NCI-H187 (cell line): Measurements from ENCODE around the gene LRRC31.

Source experiments
- DNase-seq, 2 experiments: peaks; one replicate each; lab custom pipeline; 2025; lab: John Stamatoyannopoulos, UW

LRRC31 gene

GRCh38 chr3:169813278-169813677 lies 56.5 kb downstream of the LRRC31 start:
- DNase-seq = no peak

GRCh38 chr3:169812332-169813235 lies 57.2 kb downstream of the LRRC31 start, which contains the start of the genes LRRC34 and LRRIQ4:
Gene LRRC34 (minus strand): TSS chr3:169812904. CDS start chr3:169812548, 356 bp downstream.
Gene LRRIQ4 (plus strand): TSS chr3:169812870. CDS start chr3:169821922, 9,052 bp downstream.
- peak; percentile 42 to 43 for DNase-seq

DNA sequence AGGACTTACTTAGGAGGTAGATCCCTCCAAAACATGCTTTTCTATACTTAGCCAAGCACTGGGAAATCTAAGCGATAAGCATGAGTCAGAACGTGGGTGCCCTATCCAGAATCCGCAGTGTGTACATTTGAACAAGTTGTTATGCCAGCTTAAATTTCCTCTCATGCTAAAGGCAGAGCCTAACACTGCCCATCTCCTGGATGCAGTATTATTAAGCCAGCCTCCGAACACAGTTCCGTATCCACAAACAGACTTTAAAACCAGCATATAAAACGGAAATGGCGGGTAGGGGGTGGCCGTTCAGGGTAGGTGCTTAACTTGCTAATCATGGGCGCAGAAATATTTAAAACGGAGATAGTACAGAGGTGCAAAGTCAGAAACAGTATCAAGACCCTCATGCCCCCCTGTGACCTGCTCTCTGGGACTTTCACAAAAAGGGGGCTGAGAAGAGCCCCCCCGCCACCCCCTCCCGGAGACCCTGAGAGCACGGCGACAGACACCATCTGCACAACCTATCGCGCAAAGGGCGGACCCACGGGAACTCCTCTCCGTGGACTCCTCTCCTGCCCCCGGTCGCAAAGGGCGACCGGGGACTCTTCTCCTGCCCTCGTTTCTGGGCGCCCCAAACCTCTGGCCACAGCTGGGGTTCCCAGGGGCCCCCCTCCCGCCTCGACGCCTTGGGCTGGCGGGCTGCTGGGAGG lies 58.0 kb downstream of the LRRC31 start:
- DNase-seq = peak in 1 of 2 experiments; percentile 51

- no peak for DNase-seq
Observed at GRCh38 chr3:169809230-169809795, 60.4 kb downstream of the LRRC31 start.

- DNase-seq = no peak
Observed at GRCh38 chr3:169804681-169805080, 65.1 kb downstream of the LRRC31 start.

DNA sequence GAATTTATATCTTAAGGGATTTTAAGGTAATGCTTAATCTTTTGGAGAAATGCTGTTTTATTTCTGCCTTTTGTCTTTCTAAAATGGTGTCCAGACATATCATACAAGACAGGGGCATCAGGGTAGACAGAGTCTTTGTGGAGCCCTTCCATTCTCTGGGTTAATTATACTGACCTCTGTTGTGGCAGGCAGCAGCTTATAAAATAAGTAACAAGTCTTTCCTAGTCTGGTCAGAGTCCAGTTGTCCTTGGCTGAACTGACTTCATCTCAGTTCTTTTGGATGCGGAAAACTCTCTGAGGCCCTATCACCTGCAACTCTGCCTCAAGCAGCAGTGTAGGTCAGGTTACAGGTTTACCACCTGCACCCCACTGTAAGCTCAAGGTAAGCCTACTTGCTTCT lies 77.4 kb downstream of the LRRC31 start:
- DNase-seq = no peak

GRCh38 chr3:169790687-169791429 lies 78.9 kb downstream of the LRRC31 start:
- DNase-seq = no peak

DNA sequence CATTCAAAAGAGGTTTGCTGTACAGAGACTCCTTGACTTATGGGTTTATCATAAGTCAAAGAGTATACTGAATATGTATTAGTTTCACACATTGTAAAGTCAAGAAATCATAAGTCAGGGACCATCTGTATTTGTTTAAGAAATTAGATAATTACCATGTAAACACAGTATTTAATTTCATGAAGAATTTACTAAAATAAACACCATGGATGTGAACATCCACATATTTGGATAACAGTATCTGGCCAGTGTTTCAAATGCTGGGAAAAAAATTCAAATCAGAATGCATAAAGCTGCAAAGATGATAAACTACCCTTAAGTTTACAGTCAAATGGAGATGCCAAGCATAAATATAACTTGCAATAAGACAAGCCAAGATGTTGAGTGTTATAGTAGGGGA lies 79.5 kb downstream of the LRRC31 start:
- DNase-seq = no peak
